Fibroblast of mammary gland (primary cell): ENCODE results near the gene SYF2.

Source experiments
- DNase-seq: peaks from one replicate; pipeline ENCODE4 v3.0.0-alpha.2; 2010; ENCODE audit warnings: low read depth
- H3K4me3 ChIP-seq: 2 replicates; pipeline ENCODE4 v1.5.1; 2011; ENCODE audit warnings: low read depth, mild to moderate bottlenecking, low read length, moderate library complexity; ENCODE audit not compliant: control insufficient read depth
- TF ChIP-seq, protein P1 (sequence below): conservative IDR thresholded peaks from 2 replicates; pipeline ENCODE4 v1.5.1; 2011; ENCODE audit warnings: low read depth, low read length, inconsistent platforms; ENCODE audit not compliant: control insufficient read depth, insufficient read depth

SYF2 gene

DNA sequence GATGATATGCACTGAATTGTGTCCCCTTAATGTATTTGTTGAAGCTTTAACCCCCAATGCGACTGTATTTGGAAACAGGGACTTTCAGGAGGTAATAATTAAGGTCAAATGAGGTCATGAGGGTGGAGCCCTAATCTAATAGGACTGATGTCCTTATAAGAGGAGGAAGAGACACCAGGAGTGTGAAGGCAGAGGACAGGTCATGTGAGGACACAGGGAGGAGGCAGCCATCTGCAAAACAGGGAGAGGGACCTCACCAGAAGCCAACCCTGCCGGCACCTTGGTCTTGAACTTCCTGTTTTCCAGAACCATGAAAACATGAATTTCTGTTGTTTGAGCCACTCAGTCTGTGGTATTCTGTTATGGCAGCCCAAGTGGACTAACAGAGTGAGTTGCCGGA, 15.3 kb downstream of the SYF2 start:
- DNase-seq: no peak
- no peak overlapping the region for H3K4me3 ChIP-seq
- TF ChIP-seq, protein P1, sequence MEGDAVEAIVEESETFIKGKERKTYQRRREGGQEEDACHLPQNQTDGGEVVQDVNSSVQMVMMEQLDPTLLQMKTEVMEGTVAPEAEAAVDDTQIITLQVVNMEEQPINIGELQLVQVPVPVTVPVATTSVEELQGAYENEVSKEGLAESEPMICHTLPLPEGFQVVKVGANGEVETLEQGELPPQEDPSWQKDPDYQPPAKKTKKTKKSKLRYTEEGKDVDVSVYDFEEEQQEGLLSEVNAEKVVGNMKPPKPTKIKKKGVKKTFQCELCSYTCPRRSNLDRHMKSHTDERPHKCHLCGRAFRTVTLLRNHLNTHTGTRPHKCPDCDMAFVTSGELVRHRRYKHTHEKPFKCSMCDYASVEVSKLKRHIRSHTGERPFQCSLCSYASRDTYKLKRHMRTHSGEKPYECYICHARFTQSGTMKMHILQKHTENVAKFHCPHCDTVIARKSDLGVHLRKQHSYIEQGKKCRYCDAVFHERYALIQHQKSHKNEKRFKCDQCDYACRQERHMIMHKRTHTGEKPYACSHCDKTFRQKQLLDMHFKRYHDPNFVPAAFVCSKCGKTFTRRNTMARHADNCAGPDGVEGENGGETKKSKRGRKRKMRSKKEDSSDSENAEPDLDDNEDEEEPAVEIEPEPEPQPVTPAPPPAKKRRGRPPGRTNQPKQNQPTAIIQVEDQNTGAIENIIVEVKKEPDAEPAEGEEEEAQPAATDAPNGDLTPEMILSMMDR: no peak

DNA sequence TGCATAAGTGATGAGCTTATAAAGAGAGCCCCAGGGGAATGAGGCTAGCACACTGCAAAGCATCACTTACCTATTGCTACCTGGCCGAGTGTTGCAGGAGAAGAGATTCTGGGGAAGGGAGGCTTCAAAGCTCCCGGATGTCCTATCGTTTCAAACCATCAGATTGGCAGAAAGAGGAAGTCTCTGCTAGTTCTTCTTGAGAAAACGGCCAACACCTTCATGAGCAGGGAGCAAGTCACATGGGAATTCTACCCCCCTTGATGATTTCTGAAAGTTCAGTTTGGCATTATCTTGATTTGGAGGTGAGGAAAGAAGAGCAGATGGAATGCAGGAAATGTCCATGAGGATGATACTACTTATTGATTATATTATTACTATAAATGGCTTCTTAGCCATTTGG, 16.2 kb downstream of the SYF2 start:
- no peak overlapping the region for H3K4me3 ChIP-seq
- no peak for DNase-seq
- TF ChIP-seq, protein P1: no peak

DNA sequence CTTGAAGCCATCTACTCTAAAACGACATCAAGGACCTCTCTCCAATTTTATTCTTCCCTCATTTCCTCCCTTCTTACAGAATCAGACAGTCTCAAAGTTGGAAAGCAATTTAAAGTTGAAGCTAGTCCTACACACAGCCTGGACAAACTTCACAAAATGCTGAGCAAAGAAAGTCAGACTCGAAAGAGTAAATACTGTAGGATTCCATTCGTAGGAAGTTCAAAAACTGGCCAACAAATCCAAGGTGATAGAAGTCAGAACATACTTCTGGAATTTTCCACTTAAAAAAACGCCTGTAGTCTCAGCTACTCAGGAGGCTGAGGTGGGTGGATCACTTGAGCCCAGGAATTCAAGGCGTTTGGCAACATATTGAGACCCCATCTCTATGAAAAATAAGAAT, 19.6 kb downstream of the SYF2 start:
- TF ChIP-seq, protein P1: no peak
- H3K4me3 ChIP-seq: no peak overlapping the region
- DNase-seq: no peak

DNA sequence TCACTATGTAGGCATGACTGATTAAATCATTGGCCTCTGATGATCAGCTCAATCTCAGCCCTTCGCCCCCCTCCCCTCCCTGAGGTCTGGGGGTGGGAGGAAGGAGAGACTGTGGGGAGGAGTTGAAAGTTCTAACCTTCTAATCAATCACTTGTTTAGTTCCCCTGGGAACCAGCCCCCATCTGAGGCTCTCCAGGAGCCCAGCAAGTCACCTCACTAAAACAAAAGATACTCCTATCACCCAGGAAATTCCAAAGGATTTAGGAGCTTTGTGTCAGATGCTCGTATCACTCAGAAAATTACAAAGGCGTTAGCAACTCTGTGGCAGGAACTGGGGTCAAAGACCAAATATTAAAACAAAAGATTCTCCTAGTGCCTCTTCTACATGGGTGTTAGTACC, 21.6 kb downstream of the SYF2 start:
- H3K4me3 ChIP-seq: no peak overlapping the region
- TF ChIP-seq, protein P1: no peak
- DNase-seq: no peak

DNA sequence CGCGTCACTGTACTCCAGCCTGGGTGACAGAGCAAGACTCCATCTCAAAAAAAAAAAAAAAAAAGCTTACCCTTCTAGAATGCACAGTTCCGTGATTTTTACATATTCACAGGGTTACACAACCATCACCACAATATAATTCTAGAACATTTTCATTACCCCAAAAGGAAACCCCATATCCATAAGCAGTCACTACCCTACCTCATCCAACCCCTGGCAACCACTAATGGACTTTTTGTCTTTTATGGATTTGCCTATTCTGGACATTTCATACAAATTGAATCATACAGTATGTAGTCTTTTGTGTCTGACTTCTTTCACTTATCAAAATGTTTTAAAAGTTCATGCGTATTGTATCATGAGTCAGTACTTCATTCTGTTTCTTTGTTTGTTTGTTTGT, 22.8 kb downstream of the SYF2 start:
- H3K4me3 ChIP-seq: no peak overlapping the region
- TF ChIP-seq, protein P1: no peak
- DNase-seq: no peak

DNA sequence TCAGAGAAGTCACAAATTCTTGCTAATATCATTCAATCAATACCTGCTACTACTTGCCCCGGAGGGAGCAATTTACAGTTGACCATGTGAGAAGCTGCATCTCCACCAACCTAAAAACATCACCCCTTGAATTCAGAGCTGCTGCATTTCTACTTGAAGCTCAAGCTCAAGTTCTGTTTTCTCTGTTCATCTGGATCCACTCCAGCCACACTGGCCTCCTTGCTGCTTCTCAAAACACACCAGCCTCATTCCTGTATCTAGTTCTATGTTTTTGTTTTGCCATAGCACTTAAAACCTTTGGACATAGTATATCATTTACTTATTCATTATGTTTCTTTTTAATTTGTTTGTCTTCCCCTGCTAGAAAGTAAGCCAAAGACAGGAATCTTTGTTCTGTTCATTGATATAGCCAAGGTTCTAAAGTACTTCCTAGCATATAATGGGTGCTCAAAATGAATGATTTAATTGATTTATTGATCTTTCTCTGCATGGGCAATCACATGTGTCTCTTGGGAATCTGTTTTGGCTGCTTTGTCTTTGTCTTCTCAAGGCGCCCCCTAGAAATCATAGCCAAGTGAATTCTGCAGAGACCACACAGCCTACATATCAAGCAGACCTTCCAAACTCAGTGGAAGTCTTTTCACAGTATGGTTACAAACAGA, 23.6 kb downstream of the SYF2 start:
- no peak overlapping the region for H3K4me3 ChIP-seq
- TF ChIP-seq, protein P1: no peak
- DNase-seq: no peak

DNA sequence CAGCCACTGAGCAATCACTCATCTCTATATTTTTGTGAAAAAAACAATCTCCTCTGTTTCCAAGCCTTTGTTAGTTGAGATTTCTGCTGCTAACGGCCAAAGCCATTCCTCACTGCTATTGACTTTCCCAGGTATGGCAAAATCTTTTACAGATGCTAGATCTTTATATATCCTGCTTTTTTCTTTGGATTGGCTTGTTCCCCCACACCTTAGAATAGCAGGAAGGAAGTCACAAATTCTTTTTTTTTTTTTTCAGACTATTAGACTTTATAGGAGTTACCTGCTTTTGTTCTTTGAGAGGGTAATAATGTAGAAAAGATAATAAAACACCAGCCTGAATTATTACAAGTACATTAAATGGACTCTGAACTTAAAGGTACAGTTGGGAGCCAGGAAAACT, 24.2 kb downstream of the SYF2 start:
- no peak for DNase-seq
- H3K4me3 ChIP-seq: no peak overlapping the region
- TF ChIP-seq, protein P1: no peak
